Left cardiac atrium (tissue), 4 donors: ENCODE measurements around the gene DAP. TPM values are rescaled to one million over a fixed set of nuclear protein-coding genes. Genes with fewer than 3 reads are reported as not detected.
"Not testable (repeated sequence)": the region's sequence is repeated elsewhere in the genome, so short reads cannot be mapped to it uniquely, and the experiment has no call there.

Experiments used
- ATAC-seq, 2 donors: fragments of 200-7000 bp; cut with Tn5 transposase; one replicate each; pipeline ENCODE4 v1.9.1; 2020; ENCODE audit warnings: mild to moderate bottlenecking in 2 of 2, moderate library complexity in 2 of 2
- DNase-seq: peaks from one replicate; pipeline ENCODE4 v3.0.0-alpha.2; 2020
- intact Hi-C, 2 donors: fragments of 100-400 bp; cut with DNase I; formaldehyde crosslinking; loops; one replicate each; pipeline versions ENCODE4 v1.14.1 to v1.15.1; 2022 to 2023
- total RNA-seq, 2 donors: library from RNA; stranded (reverse); fragmentation: NEBNext Ultra II Directional; extraction: Animal tissue kit (Norgen Biotek cat#: 25700); gene quantifications; one replicate each; pipeline ENCODE4 v1.2.1, GENCODE V29; 2021
- donor health status: DM: no; HTN: yes; CAD: no.
- donor health status: DM: no; HTN: yes; CAD: no; lungs with severe emphysema.
- donor health status: DM: yes; HTN: yes; CAD: no.
- donor health status: Dilated cardiomyopathy.

Gene DAP
- total RNA-seq, 2 donors from 2014 or later: 44.6 to 66.9 TPM

GRCh38 chr5:10649666-10650380, 111.2 kb downstream of the DAP start:
- no peak for DNase-seq
- no peak for ATAC-seq
- intact Hi-C loops: no loop called here

- ATAC-seq (no peak), DNase-seq (no peak)
- intact Hi-C loops: no loop called here
Observed at GRCh38 chr5:10648806-10649665, 112.0 kb downstream of the DAP start.

- intact Hi-C loops: no loop called here
- no peak for DNase-seq
- no peak for ATAC-seq
Observed at GRCh38 chr5:10647640-10648039, 113.4 kb downstream of the DAP start.

GRCh38 chr5:10645671-10646070, 115.4 kb downstream of the DAP start:
- ATAC-seq: no peak
- no peak for DNase-seq
- intact Hi-C loops: no loop called here

GRCh38 chr5:10645146-10645545, 115.9 kb downstream of the DAP start:
- DNase-seq: no peak
- intact Hi-C loops: no loop called here

GRCh38 chr5:10644192-10644591, 116.8 kb downstream of the DAP start:
- intact Hi-C loops: no loop called here
- no peak for ATAC-seq

More at GRCh38 chr5:10645146-10645545, 115.9 kb downstream of the DAP start:
- no peak for ATAC-seq

GRCh38 chr5:10642367-10642766, 118.7 kb downstream of the DAP start:
- intact Hi-C loops: no loop called here
- ATAC-seq: no peak
- no peak for DNase-seq

More at GRCh38 chr5:10644192-10644591, 116.8 kb downstream of the DAP start:
- DNase-seq: no peak

GRCh38 chr5:10639846-10640368, 121.1 kb downstream of the DAP start:
- no peak for DNase-seq
- no peak for ATAC-seq
- intact Hi-C loops: no loop called here

- ATAC-seq, intact Hi-C loops, DNase-seq: not testable (repeated sequence)
Observed at GRCh38 chr5:10638723-10639122, 122.3 kb downstream of the DAP start.

GRCh38 chr5:10637944-10638343, 123.1 kb downstream of the DAP start:
- DNase-seq (no peak), ATAC-seq (no peak)
- intact Hi-C loops: no loop called here

- DNase-seq (no peak), ATAC-seq (no peak)
- intact Hi-C loops: no loop called here
Observed at GRCh38 chr5:10636363-10637142, 124.5 kb downstream of the DAP start.

- DNase-seq: no peak
- intact Hi-C loops: no loop called here
- no peak for ATAC-seq
Observed at GRCh38 chr5:10635867-10636350, 125.1 kb downstream of the DAP start.

GRCh38 chr5:10635257-10635866, 125.7 kb downstream of the DAP start:
- no peak for DNase-seq
- intact Hi-C loops: no loop called here
- ATAC-seq: no peak

- no peak for ATAC-seq
- no peak for DNase-seq
- intact Hi-C loops: loop anchor here in 1 of 2 donors (5.0 kb wide), 1 partner anchor 352 kb away; no protein-coding TSS in a partner anchor
Observed at GRCh38 chr5:10634562-10634961, 126.5 kb downstream of the DAP start.

- ATAC-seq: no peak
- intact Hi-C loops: loop anchor here in 1 of 2 donors (5.0 kb wide), 1 partner anchor 352 kb away; no protein-coding TSS in a partner anchor
- DNase-seq: no peak
Observed at GRCh38 chr5:10634050-10634449, 127.0 kb downstream of the DAP start.

- ATAC-seq (no peak), DNase-seq (no peak)
- intact Hi-C loops: loop anchor here in 1 of 2 donors (5.0 kb wide), 1 partner anchor 351 kb away; no protein-coding TSS in a partner anchor
Observed at GRCh38 chr5:10633271-10634049, 127.6 kb downstream of the DAP start.

GRCh38 chr5:10632110-10632761, 128.8 kb downstream of the DAP start:
- DNase-seq (no peak), ATAC-seq (no peak)
- intact Hi-C loops: loop anchor here in 1 of 2 donors (5.0 kb wide), 1 partner anchor 350 kb away; no protein-coding TSS in a partner anchor
